OCI-LY7 (cell line): ENCODE measurements around the gene NHLRC4. TPM values are rescaled to one million over a fixed set of nuclear protein-coding genes. Genes with fewer than 3 reads are reported as not detected.

Experiments used
- BruUV-seq: library from RNA; stranded (reverse); fragments of 400-500 nt; replicated peaks from 2 replicates; lab custom pipeline; 2021; lab: Mats Ljungman, UMichigan
- CTCF ChIA-PET: fragments of 300-600 bp; sonication (Branson Sonifier 250); formaldehyde crosslinking; loops from one replicate; lab custom pipeline; 2022; ENCODE audit warnings: antibody characterized with exemption; ENCODE audit not compliant: unreplicated experiment; lab: Charles Lee
- POLR2A ChIA-PET: fragments of 300-600 bp; sonication (Branson Sonifier 250); formaldehyde crosslinking; loops from one replicate; lab custom pipeline; 2022; ENCODE audit warnings: antibody characterized with exemption; lab: Charles Lee
- DNase-seq: peaks from one replicate; pipeline ENCODE4 v3.0.0-alpha.2; 2015; ENCODE audit warnings: low spot score
- H2AFZ ChIP-seq: fragments of 200-600 bp; sonication (generic), shearing (Covaris generic); 2 replicates; pipeline ENCODE4 v1.6.1; 2014; ENCODE audit warnings: mild to moderate bottlenecking, antibody characterized with exemption, low read length, moderate library complexity
- H3K27ac ChIP-seq: fragments of 200-600 bp; sonication (generic); 2 replicates; pipeline ENCODE4 v1.5.1; 2014; ENCODE audit warnings: mixed run types, low read depth, mild to moderate bottlenecking, moderate library complexity, low read length, inconsistent platforms; ENCODE audit not compliant: poor library complexity, severe bottlenecking
- H3K36me3 ChIP-seq: fragments of 200-600 bp; sonication (generic); 2 replicates; pipeline ENCODE4 v1.6.1; 2014; ENCODE audit warnings: mild to moderate bottlenecking, antibody characterized with exemption, low read length, moderate library complexity, mixed read lengths; ENCODE audit not compliant: insufficient read depth
- H3K4me1 ChIP-seq: fragments of 200-600 bp; sonication (generic); 2 replicates; pipeline ENCODE4 v1.5.1; 2014; ENCODE audit warnings: mild to moderate bottlenecking, low read length; ENCODE audit not compliant: insufficient read depth, poor library complexity, severe bottlenecking
- H3K4me2 ChIP-seq: fragments of 200-600 bp; sonication (generic); 2 replicates; pipeline ENCODE4 v1.6.1; 2014; ENCODE audit warnings: mild to moderate bottlenecking, low read length
- H3K4me3 ChIP-seq: fragments of 200-600 bp; sonication (generic); 2 replicates; pipeline ENCODE4 v1.5.1; 2014; ENCODE audit warnings: mild to moderate bottlenecking, low read depth, low read length; ENCODE audit not compliant: poor library complexity, severe bottlenecking
- H3K79me2 ChIP-seq: fragments of 200-600 bp; sonication (generic); 2 replicates; pipeline ENCODE4 v1.6.1; 2016; ENCODE audit warnings: low read depth, mild to moderate bottlenecking, low read length, moderate library complexity, mixed read lengths; ENCODE audit not compliant: insufficient read depth
- H3K9me2 ChIP-seq: fragments of 200-600 bp; sonication (generic); 2 replicates; pipeline ENCODE4 v1.6.1; 2016; ENCODE audit warnings: mild to moderate bottlenecking, low read length, mixed read lengths; ENCODE audit not compliant: insufficient read depth
- H3K9me3 ChIP-seq: fragments of 200-600 bp; sonication (generic); 2 replicates; pipeline ENCODE4 v1.6.1; 2014; ENCODE audit warnings: mild to moderate bottlenecking, mixed run types, low read length, mixed read lengths
- H4K20me1 ChIP-seq: fragments of 200-600 bp; sonication (generic); 2 replicates; pipeline ENCODE4 v1.6.1; 2014; ENCODE audit warnings: mild to moderate bottlenecking, antibody characterized with exemption, low read length, moderate library complexity, mixed read lengths; ENCODE audit not compliant: insufficient read depth
- EZH2phosphoT487 ChIP-seq: fragments of 200-600 bp; sonication (generic); IDR thresholded peaks from 2 replicates; pipeline ENCODE4 v1.6.1; 2018; ENCODE audit warnings: low read depth, borderline replicate concordance, mild to moderate bottlenecking, mixed run types, antibody characterized with exemption, low read length, moderate library complexity, mixed read lengths
- intact Hi-C: fragments of 100-400 bp; cut with micrococcal nuclease; formaldehyde crosslinking; loops from one replicate; pipeline ENCODE4 v1.10.0; 2022; ENCODE audit not compliant: unreplicated experiment
- total RNA-seq, 2 experiments: library from RNA; depleted of rRNA in 1 of 2; stranded (reverse); fragments of >200 nt in 1 of 2; shearing (Covaris generic) in 1 of 2; gene quantifications; 2 replicates each; pipeline ENCODE4 v1.2.3, GENCODE V29; 2014 to 2022
- TF ChIP-seq, protein P1 (sequence below): fragments of 200-600 bp; sonication (generic); conservative IDR thresholded peaks from 2 replicates; pipeline ENCODE4 v1.5.1; 2014; ENCODE audit warnings: mild to moderate bottlenecking, antibody characterized with exemption, low read length, moderate library complexity, mixed read lengths

The NHLRC4 gene
- total RNA-seq, 2 experiments from 2014 or later = 2.5 to 3.7 TPM

GRCh38 chr16:574021-574760 is 7.4 kb downstream of the NHLRC4 start:
- intact Hi-C loops = no loop called here
- TF ChIP-seq, protein P1, sequence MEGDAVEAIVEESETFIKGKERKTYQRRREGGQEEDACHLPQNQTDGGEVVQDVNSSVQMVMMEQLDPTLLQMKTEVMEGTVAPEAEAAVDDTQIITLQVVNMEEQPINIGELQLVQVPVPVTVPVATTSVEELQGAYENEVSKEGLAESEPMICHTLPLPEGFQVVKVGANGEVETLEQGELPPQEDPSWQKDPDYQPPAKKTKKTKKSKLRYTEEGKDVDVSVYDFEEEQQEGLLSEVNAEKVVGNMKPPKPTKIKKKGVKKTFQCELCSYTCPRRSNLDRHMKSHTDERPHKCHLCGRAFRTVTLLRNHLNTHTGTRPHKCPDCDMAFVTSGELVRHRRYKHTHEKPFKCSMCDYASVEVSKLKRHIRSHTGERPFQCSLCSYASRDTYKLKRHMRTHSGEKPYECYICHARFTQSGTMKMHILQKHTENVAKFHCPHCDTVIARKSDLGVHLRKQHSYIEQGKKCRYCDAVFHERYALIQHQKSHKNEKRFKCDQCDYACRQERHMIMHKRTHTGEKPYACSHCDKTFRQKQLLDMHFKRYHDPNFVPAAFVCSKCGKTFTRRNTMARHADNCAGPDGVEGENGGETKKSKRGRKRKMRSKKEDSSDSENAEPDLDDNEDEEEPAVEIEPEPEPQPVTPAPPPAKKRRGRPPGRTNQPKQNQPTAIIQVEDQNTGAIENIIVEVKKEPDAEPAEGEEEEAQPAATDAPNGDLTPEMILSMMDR = no peak
- no peak for TF ChIP-seq EZH2phosphoT487
- DNase-seq = no peak
- Histone ChIP-seq H3K4me3 (no peak overlapping the region), H3K79me2 (peaks cover 7% of the 10 kb centered on the region; the same call in 1 of the 2 replicates), H3K27ac (no peak overlapping the region), H4K20me1 (no peaks in the 10 kb centered on the region), H3K9me2 (no peaks in the 10 kb centered on the region), H2AFZ (no peak overlapping the region), H3K36me3 (peaks cover 4% of the 10 kb centered on the region; the same call in 1 of the 2 replicates), H3K9me3 (no peaks in the 10 kb centered on the region), H3K4me2 (no peak overlapping the region), H3K4me1 (peaks cover 20% of the 10 kb centered on the region)
- POLR2A ChIA-PET = no interaction called here
- CTCF ChIA-PET = no interaction called here
- BruUV-seq = no TSS peak

DNA sequence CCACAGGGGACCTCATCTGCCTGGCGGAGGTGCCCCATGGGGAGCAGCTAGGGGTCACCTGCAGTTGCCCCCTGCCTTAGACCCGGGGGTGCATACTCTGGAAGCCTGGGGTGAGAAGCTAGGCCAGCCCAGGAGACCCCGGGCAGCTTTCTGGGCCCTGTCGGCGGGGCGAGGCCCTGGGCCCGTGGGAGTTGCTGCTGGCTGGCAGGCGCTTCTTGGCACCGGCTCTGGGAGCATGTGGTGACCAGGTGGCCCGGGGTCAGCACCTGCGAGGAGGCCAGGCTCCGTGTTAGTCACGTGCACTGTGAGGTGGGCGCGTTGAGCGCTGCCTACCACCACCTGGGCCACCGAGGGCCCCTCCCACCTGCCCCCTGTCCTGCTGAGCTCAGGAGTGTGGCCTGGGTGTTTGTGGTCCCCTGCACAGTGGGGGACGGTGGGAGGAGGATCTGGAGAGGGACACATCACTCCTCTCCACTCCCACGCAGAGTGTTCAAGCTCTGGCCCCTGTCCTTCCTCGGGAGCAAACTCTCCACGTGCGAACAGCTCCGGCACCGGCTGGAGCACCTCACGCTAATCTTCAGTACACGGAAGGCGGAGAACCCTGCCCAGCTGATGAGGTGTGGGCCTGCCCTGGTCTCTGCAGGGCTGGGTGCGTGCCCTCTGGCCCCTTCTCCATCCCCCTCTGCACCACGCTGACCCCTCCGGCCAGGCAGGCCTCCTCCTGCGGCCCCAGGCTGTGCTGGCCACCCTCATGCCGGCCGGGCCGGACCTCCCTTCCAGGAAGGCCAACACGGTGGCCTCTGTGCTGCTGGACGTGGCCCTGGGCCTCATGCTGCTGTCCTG is 8.8 kb downstream of the NHLRC4 start:
- H3K4me2 ChIP-seq = no peak overlapping the region
- no peaks in the 10 kb centered on the region for H3K9me3 ChIP-seq
- H3K4me1 ChIP-seq = peaks cover 16% of the 10 kb centered on the region
- H2AFZ ChIP-seq = no peak overlapping the region
- no peak for DNase-seq
- H3K9me2 ChIP-seq = no peaks in the 10 kb centered on the region
- CTCF ChIA-PET = no interaction called here
- peaks cover 1% of the 10 kb centered on the region; the same call in 1 of the 2 replicates for H3K79me2 ChIP-seq
- H4K20me1 ChIP-seq = no peaks in the 10 kb centered on the region
- BruUV-seq = no TSS peak
- POLR2A ChIA-PET = no interaction called here
- no peak overlapping the region for H3K4me3 ChIP-seq
- peaks cover 4% of the 10 kb centered on the region; the same call in 1 of the 2 replicates for H3K36me3 ChIP-seq
- intact Hi-C loops = no loop called here
- TF ChIP-seq, protein P1 = no peak
- TF ChIP-seq EZH2phosphoT487 = no peak
- H3K27ac ChIP-seq = no peak overlapping the region
